Vagina (tissue), 2 donors: ENCODE results near the gene PTK6.

Experiments used
- CTCF ChIP-seq, 3 experiments: fragments of 450-650 bp in 2 of 3; fragments of 200-600 bp in 1 of 3; sonication (generic) in 1 of 3; IDR thresholded peaks; one replicate each; pipeline ENCODE4 v1.5.1; 2017 to 2019; ENCODE audit warnings: antibody characterized with exemption in 3 of 3, mild to moderate bottlenecking in 2 of 3, moderate library complexity in 2 of 3
- POLR2A ChIP-seq, 2 donors: fragments of 450-650 bp; IDR thresholded peaks; one replicate each; pipeline ENCODE4 v1.6.1; 2017; ENCODE audit warnings: antibody characterized with exemption in 2 of 2, mild to moderate bottlenecking in 2 of 2, moderate library complexity in 2 of 2
- POLR2AphosphoS5 ChIP-seq, 2 donors: sonication (generic); formaldehyde crosslinking; IDR thresholded peaks; one replicate each; pipeline ENCODE4 v1.9.0; 2017; ENCODE audit warnings: antibody characterized with exemption in 2 of 2, mild to moderate bottlenecking in 2 of 2, low read depth in 1 of 2; ENCODE audit not compliant: insufficient read depth in 1 of 2

DNA sequence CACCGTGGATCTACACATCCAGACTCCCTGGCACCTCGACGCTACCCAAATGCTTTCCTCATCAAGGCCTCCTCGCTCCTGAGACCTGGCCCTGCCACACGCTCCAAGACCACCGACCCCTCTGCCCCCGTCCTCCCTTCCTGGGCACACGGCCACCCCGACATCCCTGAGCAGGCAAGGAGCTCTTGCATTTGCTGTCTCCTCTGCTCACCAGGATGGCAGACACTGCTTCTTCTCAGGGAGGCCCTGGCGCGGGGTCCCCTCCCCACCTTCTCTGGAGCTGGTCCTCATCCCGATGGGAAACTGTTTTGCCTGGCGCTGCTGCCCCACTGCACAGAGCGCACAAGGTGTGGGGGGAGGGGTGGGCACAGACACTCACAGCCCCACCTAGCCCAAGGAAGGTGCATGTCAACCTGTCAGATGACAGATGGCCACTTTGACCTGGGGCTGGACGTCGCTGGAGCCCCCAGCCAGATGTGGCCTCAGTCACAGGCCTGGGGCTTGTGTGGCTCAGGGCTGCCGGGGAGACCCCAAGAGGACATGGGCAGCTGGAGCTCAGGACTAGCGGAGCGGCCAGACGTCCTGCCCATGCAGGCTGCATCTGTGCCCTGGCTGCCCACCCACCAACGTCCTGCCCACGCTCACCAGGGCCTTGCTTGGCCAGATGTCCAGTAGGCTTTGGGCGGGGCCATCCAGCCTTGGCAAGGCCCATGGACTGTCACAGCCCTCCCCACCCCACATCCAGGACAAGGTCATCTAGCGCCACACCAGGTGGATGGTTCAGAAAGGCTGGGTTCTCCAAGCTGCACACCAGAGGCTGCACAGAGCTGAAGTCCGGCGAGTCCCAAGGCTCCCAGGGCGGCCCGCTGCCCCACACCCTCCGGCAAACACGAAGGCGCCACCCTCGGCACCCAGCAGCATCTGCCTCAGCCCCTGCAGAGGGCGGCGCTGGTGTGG is 58.6 kb downstream of the PTK6 start:
- TF ChIP-seq POLR2A (IDR thresholded peaks at IDR 0.05), result no peak
- TF ChIP-seq CTCF (IDR thresholded peaks at IDR 0.05), result no peak
- TF ChIP-seq POLR2AphosphoS5 (IDR thresholded peaks at IDR 0.05; ENCODE audit: insufficient read depth in 1 of 2, low read depth in 1 of 2), result no peak
